ENCODE data around the gene CSNK2A2.
A peak's percentile ranks its signal among the peaks of the same experiment; 100 is the strongest.

The CSNK2A2 gene

GRCh38 chr16:58200004-58200797 is 2.3 kb upstream of the CSNK2A2 start:
- CTCF ChIA-PET = interaction anchor here (1.5 to 1.6 kb wide), 2 partner anchors 9 to 17 kb away, joined by 4 to 5 read pairs; no protein-coding TSS in a partner anchor
- no peak for TF ChIP-seq CTCF (IDR thresholded peaks at IDR 0.05; ENCODE audit: control extremely low read depth, extremely low read depth, low read depth, missing control alignments)
- POLR2A ChIA-PET = no interaction called here
- DNase-seq (ENCODE audit: extremely low spot score) = no peak

GRCh38 chr16:58198803-58199411 is 1.0 kb upstream of the CSNK2A2 start:
- no peak for DNase-seq (ENCODE audit: extremely low spot score)
- CTCF ChIA-PET = interaction anchor here (0.9 to 1.6 kb wide), 8 partner anchors 9 to 58 kb away, joined by 3 to 5 read pairs (median 4); a partner anchor contains a TSS

GRCh38 chr16:58197314-58198012 is 443 bp downstream of the CSNK2A2 start:
- CTCF ChIA-PET = interaction anchor here (0.7 to 4.4 kb wide), 12 partner anchors 9 to 178 kb away, joined by 3 to 32 read pairs (median 3); no protein-coding TSS in a partner anchor
- DNase-seq (ENCODE audit: extremely low spot score) = peak; percentile 28
- POLR2A ChIA-PET = no interaction called here
- TF ChIP-seq CTCF (IDR thresholded peaks at IDR 0.05; ENCODE audit: control extremely low read depth, extremely low read depth, low read depth, missing control alignments) = no peak

More at GRCh38 chr16:58198803-58199411, 1.0 kb upstream of the CSNK2A2 start:
- POLR2A ChIA-PET = no interaction called here
- TF ChIP-seq CTCF (IDR thresholded peaks at IDR 0.05; ENCODE audit: control extremely low read depth, extremely low read depth, low read depth, missing control alignments) = no peak

GRCh38 chr16:58196898-58197313 is 1.0 kb downstream of the CSNK2A2 start:
- no peak for DNase-seq (ENCODE audit: extremely low spot score)
- ChIA-PET POLR2A (no interaction called here), CTCF (interaction anchor here (0.7 to 4.4 kb wide), 12 partner anchors 10 to 177 kb away, joined by 3 to 32 read pairs (median 4); no protein-coding TSS in a partner anchor)
- no peak for TF ChIP-seq CTCF (IDR thresholded peaks at IDR 0.05; ENCODE audit: control extremely low read depth, extremely low read depth, low read depth, missing control alignments)

- ChIA-PET POLR2A (no interaction called here), CTCF (interaction anchor here (0.9 to 4.4 kb wide), 9 partner anchors 10 to 180 kb away, joined by 3 to 32 read pairs (median 5); no protein-coding TSS in a partner anchor)
- DNase-seq (ENCODE audit: extremely low spot score) = no peak
- TF ChIP-seq CTCF (IDR thresholded peaks at IDR 0.05; ENCODE audit: control extremely low read depth, extremely low read depth, low read depth, missing control alignments) = no peak
Measured at GRCh38 chr16:58195771-58196170, 2.1 kb downstream of the CSNK2A2 start.

GRCh38 chr16:58195344-58195743 is 2.6 kb downstream of the CSNK2A2 start:
- CTCF ChIA-PET = interaction anchor here (0.9 to 4.4 kb wide), 6 partner anchors 10 to 179 kb away, joined by 3 to 32 read pairs (median 4); no protein-coding TSS in a partner anchor

More at GRCh38 chr16:58195344-58195743, 2.6 kb downstream of the CSNK2A2 start:
- no peak for DNase-seq (ENCODE audit: extremely low spot score)
- no peak for TF ChIP-seq CTCF (IDR thresholded peaks at IDR 0.05; ENCODE audit: control extremely low read depth, extremely low read depth, low read depth, missing control alignments)
- POLR2A ChIA-PET = no interaction called here
